Activated CD4-positive, alpha-beta T cell treated with anti-CD3 and anti-CD28 coated beads, Interleukin-2, amount 50 U/mL, for 1 hour (primary cell): ENCODE measurements around the gene USP33.
"Not testable (repeated sequence)": the region's sequence is repeated elsewhere in the genome, so short reads cannot be mapped to it uniquely, and the experiment has no call there.

Experiments
- DNase-seq: peaks from one replicate; pipeline ENCODE4 v3.0.0-alpha.2; 2020

USP33 gene

DNA sequence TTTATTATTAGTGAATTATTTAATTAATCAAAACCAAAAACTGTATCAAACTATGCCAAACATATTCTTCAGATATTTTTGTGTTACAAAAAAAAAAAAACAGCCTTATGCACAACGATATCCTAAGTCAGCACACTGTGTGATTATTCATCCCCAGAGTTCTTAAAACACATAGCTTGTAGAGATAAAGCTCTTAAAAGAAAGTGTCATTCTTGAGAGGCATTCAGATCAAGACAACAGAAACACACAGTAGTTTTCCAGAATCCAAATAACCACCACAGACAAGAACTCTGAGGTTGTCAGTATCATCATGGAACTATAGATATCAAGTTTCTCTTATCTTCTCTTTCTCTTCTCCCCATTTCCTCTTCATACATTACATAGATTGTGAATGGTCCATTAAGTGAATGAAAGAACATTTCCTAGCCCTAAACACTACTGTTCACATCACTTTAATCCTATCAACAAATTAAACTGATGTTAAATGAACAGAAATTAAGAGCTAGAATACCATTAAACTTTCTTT, 90.7 kb downstream of the USP33 start:
- DNase-seq: no peak

DNA sequence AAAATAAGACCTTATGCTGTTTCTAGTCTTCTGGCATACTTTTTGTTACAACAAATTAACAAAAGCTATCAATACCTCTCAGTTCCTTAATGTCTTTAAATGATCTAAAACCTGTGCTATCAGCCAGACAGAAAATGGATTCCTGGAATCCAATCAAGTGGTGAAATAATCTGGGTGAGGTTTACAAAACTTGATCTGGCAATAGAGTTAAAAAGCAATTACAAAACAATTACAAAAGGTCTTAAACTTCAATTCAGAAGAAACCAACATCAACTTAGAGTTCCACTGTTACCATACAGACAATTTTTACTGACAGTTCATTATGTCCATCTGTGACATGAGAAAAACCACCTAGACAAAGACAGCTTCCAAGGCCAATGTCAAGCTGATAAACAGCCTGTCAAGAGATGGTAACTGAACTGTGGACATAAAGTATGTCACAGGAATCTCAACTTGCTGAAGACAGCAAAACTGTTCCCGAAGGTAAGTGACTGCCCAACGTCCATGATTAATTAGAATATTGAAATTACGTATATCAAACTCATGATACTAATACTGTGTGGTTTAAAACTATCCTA, 94.6 kb downstream of the USP33 start:
- no peak for DNase-seq

DNA sequence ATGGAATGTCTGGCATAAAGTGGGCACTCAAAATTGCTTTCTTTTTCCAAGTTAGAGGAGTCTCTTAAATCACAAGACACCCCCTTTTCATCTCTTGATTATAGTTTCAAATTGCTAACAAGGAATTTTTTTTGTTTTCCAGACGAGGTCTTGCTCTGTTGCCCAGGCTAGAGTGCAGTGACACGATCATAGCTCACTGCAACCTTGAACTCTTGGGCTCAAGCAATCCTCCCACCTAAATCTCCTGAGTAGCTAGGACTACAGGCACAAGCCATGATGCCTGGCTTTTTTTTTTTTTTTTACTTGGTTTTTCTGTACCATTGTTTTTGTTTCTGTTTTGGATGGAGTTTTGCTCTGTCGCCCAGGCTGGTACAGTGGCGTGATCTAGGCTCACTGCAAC, 98.0 kb downstream of the USP33 start:
- no peak for DNase-seq

DNA sequence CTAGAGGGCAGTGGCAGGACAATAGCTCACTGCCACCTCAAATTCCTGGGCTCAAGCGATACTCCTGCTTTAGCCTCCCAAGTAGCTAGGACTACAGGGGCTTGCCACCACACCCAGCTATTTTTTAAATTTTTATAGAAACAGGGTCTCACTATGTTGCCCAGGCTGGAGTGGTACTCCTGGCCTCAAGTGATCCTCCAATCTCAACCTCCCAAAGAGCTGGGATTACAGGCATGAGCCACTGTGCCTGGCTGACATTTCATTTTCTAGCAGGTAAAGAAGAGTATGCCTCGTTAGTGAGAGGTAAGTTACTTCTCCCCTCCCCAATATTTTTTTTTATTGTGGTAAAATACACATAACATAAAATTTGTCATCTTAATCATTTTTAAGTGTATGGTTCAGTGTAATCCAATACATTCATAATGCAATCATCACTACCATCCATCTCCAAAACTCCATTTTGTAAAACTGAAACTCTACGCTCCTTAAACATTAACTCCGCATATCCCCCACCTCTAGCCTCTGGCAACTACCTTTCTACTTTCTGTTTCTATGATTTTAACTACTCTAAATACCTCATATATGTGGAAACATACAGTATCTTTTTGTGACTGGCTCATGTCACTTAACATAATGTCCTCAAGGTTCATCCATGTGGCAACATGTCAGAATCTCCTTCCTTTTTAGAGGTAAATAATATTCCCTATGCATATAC, 99.6 kb downstream of the USP33 start:
- DNase-seq: no peak

DNA sequence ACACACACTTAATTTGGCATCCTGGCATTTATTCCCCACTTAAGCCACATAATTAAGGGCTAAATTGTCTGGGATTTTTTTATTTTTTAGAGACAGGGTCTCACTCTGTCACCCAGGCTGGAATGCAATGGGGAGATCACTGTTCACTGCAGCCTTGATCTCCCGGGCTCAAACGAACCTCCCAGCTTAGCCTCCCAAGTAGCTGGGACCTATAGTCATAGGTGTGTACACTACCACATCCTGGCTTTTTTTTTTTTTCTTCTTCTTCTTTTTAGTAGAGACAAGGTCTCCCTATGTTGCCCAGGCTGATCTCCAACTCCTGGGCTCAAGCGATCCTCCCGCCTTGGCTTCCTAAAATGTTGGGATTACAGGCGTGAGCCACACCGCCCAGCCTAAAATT, 101.4 kb downstream of the USP33 start:
- no peak for DNase-seq

DNA sequence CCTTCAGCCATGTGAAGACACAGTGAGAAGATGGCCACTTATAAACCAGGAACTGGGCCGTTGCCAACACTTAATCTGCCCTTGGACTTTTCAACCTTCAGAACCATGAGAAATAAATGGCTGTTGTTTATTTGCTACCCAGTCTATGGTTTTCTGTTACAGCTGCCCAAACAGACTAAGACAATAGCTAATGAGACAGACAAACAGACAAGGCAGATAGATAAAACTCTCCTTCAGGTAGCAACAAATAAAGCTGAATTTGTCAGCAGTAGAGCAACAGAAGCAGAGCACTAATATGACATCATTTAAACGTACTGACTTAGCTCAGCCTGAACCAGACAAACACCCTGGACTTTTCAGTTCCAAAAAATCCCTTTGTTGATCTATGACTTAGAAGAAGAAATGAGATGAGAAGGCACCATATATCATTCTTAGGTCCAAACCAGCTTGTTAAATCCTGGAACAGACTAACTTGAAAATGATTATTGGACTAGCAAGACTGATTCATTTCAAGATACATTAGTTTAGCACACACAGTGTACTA, 104.1 kb downstream of the USP33 start:
- DNase-seq: no peak

DNA sequence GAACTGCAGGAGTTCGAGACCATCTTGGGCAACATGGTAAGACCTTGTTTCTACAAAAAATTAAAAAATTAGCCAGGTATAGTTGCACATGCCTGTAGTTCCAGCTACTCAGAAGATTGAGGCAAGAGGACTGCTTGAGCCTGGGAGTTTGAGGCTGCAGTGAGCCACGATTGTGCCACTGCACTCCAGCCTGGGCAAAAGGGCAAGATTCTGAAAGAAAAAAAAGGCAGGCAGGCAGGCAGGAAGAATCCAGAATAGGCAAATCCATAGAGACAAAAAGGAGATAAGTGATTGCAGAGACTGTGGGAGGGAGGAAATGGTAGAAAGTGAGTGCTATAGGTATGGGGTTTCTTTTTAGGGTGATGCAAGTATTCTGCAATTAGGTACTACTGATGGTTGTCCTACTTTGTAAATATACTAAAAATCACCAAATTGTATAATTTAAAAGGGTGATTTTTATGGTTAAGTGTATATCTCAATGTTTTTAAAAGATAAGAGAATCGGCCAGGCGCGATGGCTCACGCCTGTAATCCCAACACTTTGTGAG, 106.6 kb downstream of the USP33 start:
- DNase-seq: no peak

DNA sequence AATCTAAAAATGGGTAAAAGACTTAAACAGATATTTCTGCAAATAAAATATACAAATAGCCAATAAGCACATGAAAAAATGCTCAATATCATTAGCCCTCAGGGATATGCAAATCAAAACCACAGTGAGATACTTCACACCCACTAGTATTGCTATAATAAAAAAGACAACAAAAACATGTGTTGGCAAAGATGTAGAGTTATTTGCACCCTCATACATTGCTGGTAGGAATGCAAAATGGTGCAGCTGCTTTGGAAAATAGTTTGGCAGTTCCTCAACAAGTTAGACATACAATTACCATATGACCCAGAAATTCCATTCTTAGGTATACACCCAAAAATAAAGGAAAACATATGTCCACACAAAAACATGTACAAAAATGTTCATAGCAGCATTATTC, 107.4 kb downstream of the USP33 start:
- DNase-seq: no peak

DNA sequence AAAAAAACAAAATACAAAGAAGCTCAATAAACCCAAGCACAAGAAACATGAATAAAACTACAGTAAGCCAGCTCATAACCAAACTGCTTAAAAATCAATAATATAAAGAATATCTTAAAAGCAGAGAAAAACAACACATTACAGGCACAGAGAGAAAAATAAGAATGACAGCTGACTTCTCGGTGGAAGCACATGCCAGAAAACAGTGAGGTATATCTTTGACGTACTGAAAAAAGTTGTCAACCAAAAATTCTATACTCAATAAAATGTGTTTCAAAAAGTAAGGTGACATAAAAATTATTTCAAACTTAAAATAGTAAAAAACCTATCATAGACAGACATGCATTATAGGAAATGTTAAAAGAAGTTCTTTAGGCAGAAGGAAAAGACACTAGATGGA, 110.5 kb downstream of the USP33 start:
- DNase-seq: no peak

DNA sequence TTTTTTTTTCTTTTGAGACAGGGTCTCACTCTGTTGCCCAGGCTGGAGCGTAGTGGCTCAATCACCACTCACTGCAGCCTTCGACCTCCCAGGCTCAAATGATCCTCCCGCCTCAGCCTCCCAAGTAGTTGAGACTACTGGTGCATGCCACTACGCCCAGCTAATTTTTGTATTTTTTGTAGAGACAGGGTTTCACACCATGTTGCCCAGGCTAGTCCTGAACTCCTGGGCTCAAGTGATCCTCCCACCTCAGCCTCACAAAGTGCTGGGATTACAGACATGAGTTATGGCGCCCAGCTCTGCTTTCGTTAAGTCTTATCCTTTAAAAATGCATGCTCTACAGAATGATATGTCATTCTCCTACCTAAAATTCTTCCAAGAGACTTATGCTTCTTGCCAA, 113.4 kb downstream of the USP33 start:
- not testable (repeated sequence) for DNase-seq
